HG03520 (cell line): ENCODE measurements around the gene GUK1.
"Not testable (repeated sequence)": the region's sequence is repeated elsewhere in the genome, so short reads cannot be mapped to it uniquely, and the experiment has no call there.

Source experiments
- ATAC-seq: cut with Tn5 transposase; IDR thresholded peaks from one replicate; pipeline ENCODE4 v1.9.1; 2021; ENCODE audit warnings: mild to moderate bottlenecking, moderate library complexity; ENCODE audit not compliant: unreplicated experiment

GUK1 gene

GRCh38 chr1:228104526-228105269 is 35.4 kb upstream of the GUK1 start:
- ATAC-seq: no peak

GRCh38 chr1:228105270-228105995 is 34.6 kb upstream of the GUK1 start:
- ATAC-seq: no peak

GRCh38 chr1:228105996-228106799 is 33.9 kb upstream of the GUK1 start:
- no peak for ATAC-seq

GRCh38 chr1:228106800-228107054 is 33.4 kb upstream of the GUK1 start:
- no peak for ATAC-seq

- no peak for ATAC-seq
These were observed 32.4 kb upstream of the GUK1 start for GRCh38 chr1:228107636-228108035.

- ATAC-seq: no peak
These were observed 31.9 kb upstream of the GUK1 start for GRCh38 chr1:228108055-228108690.

GRCh38 chr1:228108742-228109072 is 31.4 kb upstream of the GUK1 start:
- ATAC-seq: no peak

GRCh38 chr1:228109073-228109961 is 30.8 kb upstream of the GUK1 start, which contains the start of gene MRPL55:
MRPL55 (minus strand) TSS chr1:228109299; CDS start chr1:228108260, 1,039 bp downstream.
- peak; percentile 82 for ATAC-seq

- ATAC-seq: no peak
These were observed 30.1 kb upstream of the GUK1 start for GRCh38 chr1:228109962-228110488.

GRCh38 chr1:228110556-228110955 is 29.5 kb upstream of the GUK1 start:
- ATAC-seq: no peak

- not testable (repeated sequence) for ATAC-seq
These were observed 28.8 kb upstream of the GUK1 start for GRCh38 chr1:228111315-228111714.

- ATAC-seq: no peak
These were observed 27.9 kb upstream of the GUK1 start for GRCh38 chr1:228112167-228112566.

GRCh38 chr1:228112617-228113016 is 27.5 kb upstream of the GUK1 start:
- no peak for ATAC-seq

GRCh38 chr1:228114827-228115226 is 25.3 kb upstream of the GUK1 start:
- ATAC-seq: no peak

- ATAC-seq: no peak
These were observed 22.7 kb upstream of the GUK1 start for GRCh38 chr1:228117335-228117734.

GRCh38 chr1:228118040-228118439 is 22.0 kb upstream of the GUK1 start:
- no peak for ATAC-seq

GRCh38 chr1:228120351-228120750 is 19.7 kb upstream of the GUK1 start:
- ATAC-seq: no peak

GRCh38 chr1:228120857-228121489 is 19.1 kb upstream of the GUK1 start:
- ATAC-seq: no peak

GRCh38 chr1:228122921-228123441 is 17.1 kb upstream of the GUK1 start:
- ATAC-seq: no peak
